MG63 (cell line): Measurements from ENCODE around the gene KIRREL3. TPM values are rescaled to one million over a fixed set of nuclear protein-coding genes. Genes with fewer than 3 reads are reported as not detected.

Experiments used
- DNase-seq: peaks from one replicate; pipeline ENCODE4 v3.0.0-alpha.2; 2020
- H3K27me3 ChIP-seq: fragments of 250-450 bp; sonication (Bioruptor Pico); 2 replicates; pipeline ENCODE4 v1.5.1; 2020; ENCODE audit warnings: mild to moderate bottlenecking, moderate library complexity
- H3K36me3 ChIP-seq: fragments of 250-450 bp; sonication (Bioruptor Pico); 2 replicates; pipeline ENCODE4 v1.5.1; 2020; ENCODE audit warnings: mild to moderate bottlenecking, moderate library complexity
- H3K4me3 ChIP-seq: fragments of 250-450 bp; sonication (Bioruptor Pico); 2 replicates; pipeline ENCODE4 v1.5.1; 2020; ENCODE audit warnings: mild to moderate bottlenecking, moderate library complexity
- H3K9me3 ChIP-seq: fragments of 250-450 bp; sonication (Bioruptor Pico); 2 replicates; pipeline ENCODE4 v1.5.1; 2020; ENCODE audit warnings: mild to moderate bottlenecking, moderate library complexity
- total RNA-seq: library from RNA; depleted of rRNA; stranded (reverse); fragments of >200 nt; shearing (Covaris generic); gene quantifications from 2 replicates; pipeline ENCODE4 v1.2.3, GENCODE V29; 2014; ENCODE audit warnings: low replicate concordance

The KIRREL3 gene
- total RNA-seq, 1 experiment from 2014 or later: 11.7 TPM

DNA sequence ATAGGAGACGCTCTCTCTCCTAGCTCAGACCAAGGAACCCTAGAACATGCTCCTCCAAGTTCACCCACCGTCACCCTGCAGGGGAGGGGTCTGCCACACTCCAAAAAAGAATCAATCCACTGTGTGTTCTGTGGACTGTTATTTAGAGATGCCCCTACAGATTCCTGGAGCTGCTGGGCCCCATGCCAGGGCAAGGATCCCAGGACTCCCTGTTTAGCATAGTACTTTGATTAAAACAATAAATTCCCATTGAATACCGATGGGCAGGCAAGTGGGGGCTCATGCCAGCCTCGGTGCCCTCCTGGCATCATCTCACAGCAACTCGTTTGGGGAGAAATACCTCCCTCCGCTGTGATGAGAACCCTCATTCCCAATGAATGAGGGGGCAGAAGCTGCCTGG, 397.6 kb downstream of the KIRREL3 start:
- DNase-seq: no peak
- no peaks in the 10 kb centered on the region for H3K27me3 ChIP-seq
- H3K4me3 ChIP-seq: no peak overlapping the region
- no peaks in the 10 kb centered on the region for H3K36me3 ChIP-seq
- H3K9me3 ChIP-seq: no peaks in the 10 kb centered on the region

DNA sequence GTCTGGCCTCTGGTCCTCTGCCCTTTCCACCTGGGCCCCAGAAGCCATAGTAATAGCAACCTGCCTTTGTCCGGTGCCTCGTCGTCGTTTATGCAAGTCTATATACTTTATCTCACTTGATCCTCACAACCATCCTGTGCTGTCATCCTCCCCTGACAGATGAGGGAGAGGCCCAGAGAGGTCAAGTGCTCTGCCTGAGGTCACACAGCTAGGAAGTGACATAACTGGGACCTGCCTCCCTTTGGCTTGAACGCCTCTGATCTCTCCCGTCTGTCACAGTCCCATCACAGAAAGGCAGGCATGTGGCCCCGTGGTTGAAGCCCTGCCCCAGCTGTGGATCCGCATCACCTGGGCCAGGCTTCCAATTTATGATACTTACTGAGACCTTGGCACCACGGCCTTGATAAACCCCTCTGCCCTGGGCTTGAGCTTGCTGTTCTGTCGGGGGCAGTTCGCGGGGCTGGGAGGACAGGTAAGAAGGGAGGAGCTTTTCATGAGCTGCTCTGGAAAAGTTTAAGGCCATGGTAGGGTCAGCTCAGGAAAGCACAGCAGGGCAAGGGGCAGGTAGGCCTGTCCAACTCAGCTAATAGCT, 398.1 kb downstream of the KIRREL3 start:
- DNase-seq: no peak
- no peaks in the 10 kb centered on the region for H3K27me3 ChIP-seq
- H3K9me3 ChIP-seq: no peaks in the 10 kb centered on the region
- H3K36me3 ChIP-seq: no peaks in the 10 kb centered on the region
- no peak overlapping the region for H3K4me3 ChIP-seq

DNA sequence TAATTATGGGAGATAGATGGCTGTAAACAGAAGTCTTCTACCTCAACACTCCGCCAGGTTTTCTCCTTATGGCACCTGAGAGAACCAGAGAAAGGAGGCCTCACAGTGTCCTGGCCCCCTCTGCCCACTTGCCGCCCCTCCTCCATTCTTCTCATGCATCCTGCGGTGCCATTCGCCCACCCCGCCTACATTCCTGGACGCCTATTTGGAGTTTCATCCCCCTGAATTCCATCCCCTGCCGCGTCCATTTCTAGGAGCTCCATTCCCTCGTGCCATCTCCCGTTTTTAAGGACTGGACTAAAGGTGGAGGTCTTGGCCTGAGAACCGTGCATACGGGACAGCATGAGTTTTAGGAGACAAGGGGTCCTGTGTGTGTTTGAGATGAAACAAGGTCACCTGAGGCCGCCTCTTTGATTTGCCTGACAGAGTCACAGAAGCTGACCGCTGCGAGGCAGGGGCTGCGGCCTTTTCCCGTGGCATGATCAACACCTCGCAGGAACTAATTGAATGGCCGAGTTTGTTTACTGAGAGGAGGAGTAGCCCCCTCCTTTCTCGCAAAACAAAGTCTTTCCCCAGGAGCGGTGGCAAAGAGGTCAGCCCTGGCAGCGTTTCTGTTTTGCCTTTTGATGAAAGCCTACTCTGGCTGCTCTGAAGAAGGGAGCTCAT, 398.9 kb downstream of the KIRREL3 start:
- H3K27me3 ChIP-seq: no peaks in the 10 kb centered on the region
- no peak for DNase-seq
- H3K4me3 ChIP-seq: no peak overlapping the region
- H3K9me3 ChIP-seq: no peaks in the 10 kb centered on the region
- no peaks in the 10 kb centered on the region for H3K36me3 ChIP-seq

DNA sequence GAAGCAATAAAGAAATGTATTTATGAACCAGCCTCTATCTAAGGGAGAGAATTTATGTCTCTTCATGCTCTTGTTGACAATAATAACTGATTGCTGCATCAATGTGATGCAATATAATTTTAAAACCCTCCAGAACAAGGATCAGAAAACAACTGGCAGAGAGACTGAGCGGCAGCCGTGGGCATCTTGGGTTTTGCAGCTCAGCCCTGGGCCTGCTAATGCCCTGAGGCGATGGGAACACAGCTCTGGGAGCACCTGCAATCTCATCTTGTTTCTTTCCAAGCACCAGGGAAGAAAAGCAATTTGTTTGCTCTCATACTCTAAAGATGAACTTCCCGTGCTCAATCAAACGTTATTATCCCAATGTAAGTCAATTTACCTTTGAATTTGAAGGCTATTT, 399.4 kb downstream of the KIRREL3 start:
- Histone ChIP-seq H3K36me3 (no peaks in the 10 kb centered on the region), H3K9me3 (no peaks in the 10 kb centered on the region), H3K27me3 (no peaks in the 10 kb centered on the region), H3K4me3 (no peak overlapping the region)
- DNase-seq: no peak

DNA sequence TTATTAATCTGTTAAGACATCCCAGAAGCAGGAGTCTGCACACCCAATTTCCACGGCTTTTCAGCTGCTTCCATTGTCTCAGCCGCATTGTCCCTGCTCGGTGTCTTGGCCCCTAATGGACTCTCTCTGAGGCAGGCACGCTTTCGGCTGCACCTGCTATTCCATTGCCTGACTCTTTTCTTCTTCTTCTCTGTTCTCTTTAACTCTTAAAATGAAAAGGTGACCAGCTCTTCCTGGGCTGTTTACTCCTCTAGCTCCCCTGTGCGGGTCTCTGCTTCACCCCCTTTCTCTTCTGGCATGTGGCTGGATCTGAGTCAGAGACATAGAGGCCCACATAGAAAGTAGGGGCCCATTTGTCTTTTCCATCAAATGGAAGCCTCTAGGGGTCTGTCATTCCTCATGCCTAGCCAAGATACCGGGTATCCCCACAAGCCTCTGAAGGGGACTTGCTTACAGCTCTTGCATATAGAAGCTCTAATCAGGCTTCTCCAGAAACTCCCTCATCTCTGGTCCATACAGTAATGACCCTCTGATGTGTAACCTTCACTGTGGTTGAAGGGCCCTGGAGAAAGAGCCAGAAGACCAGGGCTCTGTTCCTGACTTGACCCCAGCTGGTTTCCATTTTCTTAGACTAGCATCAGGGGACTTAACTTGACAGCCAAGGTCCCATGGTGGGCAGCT, 401.2 kb downstream of the KIRREL3 start:
- Histone ChIP-seq H3K27me3 (no peaks in the 10 kb centered on the region), H3K9me3 (no peaks in the 10 kb centered on the region), H3K4me3 (no peak overlapping the region), H3K36me3 (no peaks in the 10 kb centered on the region)
- DNase-seq: no peak

DNA sequence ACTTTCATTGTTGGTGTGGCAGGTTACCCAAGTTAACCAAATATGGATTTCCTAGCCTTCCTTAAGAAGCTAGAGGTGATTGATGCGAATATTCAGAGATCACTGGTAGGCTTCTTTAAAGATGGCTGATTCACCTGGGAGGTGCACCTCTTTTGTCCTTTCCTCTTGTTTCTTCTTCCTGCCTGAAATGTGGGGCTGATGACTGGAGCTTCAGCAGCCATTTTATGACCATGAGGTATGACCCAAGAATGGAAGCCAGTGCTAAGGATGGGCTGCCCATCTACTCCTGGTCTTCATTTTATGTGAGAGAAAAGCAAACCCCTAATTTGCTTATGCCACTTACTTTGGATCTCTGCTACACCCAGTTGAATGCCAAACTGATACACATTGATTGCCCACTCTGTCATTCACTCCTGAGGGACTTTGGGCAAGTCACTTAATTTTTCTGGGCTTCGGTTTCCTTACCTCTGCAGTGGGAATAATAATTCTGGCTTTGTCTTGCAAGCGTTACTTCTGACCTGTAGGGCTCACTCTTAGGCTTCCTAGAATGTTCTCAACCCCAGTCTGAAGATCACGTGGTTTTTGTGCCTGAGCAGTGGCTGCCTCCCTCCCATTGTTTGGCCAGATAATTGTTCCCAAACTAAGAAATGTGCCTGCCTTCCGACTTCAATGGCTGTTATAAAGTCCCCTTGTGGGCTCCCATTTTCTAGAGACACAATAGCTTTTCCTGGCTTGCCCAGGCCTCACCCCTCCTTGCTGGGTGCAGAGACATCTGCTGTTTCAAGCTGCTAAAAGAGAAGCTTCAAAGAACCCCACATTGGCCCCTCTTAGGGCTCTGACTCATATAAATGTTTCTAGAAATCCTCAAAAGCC, 402.0 kb downstream of the KIRREL3 start:
- H3K27me3 ChIP-seq: no peaks in the 10 kb centered on the region
- no peaks in the 10 kb centered on the region for H3K9me3 ChIP-seq
- H3K4me3 ChIP-seq: no peak overlapping the region
- H3K36me3 ChIP-seq: no peaks in the 10 kb centered on the region
- no peak for DNase-seq

DNA sequence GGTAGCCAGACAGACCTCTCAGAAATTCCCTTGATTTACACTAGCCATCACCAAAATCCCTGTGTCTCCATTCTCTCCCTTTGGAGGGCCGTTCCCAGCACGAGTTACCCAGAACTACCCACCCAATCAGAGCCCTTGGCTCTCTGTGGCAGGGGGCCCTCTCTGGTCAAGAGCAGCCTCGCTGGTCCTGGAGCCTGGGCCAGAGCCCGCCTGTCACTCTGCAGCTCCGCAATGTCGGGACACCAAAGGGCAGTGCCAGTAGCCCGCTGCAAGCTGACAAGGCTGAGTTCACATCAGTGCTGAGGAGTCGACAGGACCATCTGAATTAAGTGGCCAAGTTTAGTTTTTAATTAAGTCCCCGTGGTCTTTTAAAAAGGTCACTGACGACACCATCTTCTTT, 403.5 kb downstream of the KIRREL3 start:
- Histone ChIP-seq H3K4me3 (no peak overlapping the region), H3K36me3 (no peaks in the 10 kb centered on the region), H3K27me3 (no peaks in the 10 kb centered on the region), H3K9me3 (no peaks in the 10 kb centered on the region)
- no peak for DNase-seq

DNA sequence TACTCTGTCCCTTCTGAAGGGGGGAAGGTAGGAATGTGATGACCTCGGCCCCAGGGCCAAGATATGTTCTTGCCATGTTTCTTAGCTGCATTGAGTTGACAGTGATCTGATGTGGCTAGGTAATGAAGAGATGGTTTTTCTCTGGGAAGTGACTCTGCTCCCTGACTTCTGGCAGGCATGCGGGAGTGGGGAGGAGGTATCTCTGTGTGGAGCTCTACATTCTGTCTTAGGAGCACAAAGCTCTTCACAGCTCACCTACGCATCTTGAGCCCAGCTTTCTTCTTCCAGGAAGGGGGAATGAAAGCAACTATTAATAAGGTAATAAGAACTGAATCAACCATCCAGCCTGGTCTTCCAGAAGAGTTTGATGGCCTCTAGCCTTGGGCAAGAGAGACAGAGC, 404.1 kb downstream of the KIRREL3 start:
- no peak for DNase-seq
- H3K36me3 ChIP-seq: no peaks in the 10 kb centered on the region
- no peak overlapping the region for H3K4me3 ChIP-seq
- H3K27me3 ChIP-seq: no peaks in the 10 kb centered on the region
- H3K9me3 ChIP-seq: no peaks in the 10 kb centered on the region

DNA sequence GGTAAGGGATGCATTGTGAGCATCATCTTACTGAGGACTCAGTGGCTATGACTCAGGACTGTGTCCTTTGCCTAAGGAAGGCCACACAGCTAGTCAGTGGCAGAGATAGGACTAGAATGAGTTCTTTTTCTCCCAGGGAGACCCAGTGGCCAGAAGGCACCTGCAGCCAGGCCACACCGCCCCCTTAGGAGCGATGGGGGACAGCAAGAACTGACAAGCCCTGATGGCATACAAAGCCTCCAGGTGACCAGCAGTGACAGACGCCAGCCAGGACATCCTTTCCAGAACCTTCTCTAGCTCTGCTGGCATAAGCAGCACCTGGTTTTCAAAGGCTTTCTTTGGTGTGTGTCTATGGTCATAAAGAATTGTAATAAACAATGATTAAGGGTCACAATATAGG, 405.0 kb downstream of the KIRREL3 start:
- Histone ChIP-seq H3K4me3 (no peak overlapping the region), H3K36me3 (no peaks in the 10 kb centered on the region), H3K27me3 (no peaks in the 10 kb centered on the region), H3K9me3 (no peaks in the 10 kb centered on the region)
- DNase-seq: no peak

DNA sequence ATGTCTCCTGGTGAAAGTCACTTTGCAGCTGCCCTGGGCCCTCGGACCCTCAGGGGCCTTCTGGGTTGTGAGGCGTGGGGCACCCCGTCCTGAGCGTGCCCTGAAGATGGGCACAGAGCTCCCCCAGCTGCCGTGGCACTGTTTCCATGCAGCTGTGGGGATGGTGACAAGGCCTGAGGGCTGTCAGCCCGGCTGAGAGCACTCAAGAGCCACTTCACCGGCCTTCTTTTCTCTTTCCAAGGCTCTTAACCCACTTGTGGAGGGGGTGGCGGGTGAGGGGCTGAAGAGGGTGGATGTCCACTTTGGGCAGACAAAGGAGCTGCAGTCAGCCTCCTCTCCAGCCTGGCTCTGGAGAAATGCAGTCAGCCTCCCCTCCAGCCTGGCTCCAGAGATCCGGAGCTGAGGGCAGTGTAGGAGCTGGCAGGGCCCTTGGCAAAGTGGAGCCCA, 405.6 kb downstream of the KIRREL3 start:
- no peaks in the 10 kb centered on the region for H3K9me3 ChIP-seq
- no peak overlapping the region for H3K4me3 ChIP-seq
- no peaks in the 10 kb centered on the region for H3K36me3 ChIP-seq
- DNase-seq: no peak
- no peaks in the 10 kb centered on the region for H3K27me3 ChIP-seq

DNA sequence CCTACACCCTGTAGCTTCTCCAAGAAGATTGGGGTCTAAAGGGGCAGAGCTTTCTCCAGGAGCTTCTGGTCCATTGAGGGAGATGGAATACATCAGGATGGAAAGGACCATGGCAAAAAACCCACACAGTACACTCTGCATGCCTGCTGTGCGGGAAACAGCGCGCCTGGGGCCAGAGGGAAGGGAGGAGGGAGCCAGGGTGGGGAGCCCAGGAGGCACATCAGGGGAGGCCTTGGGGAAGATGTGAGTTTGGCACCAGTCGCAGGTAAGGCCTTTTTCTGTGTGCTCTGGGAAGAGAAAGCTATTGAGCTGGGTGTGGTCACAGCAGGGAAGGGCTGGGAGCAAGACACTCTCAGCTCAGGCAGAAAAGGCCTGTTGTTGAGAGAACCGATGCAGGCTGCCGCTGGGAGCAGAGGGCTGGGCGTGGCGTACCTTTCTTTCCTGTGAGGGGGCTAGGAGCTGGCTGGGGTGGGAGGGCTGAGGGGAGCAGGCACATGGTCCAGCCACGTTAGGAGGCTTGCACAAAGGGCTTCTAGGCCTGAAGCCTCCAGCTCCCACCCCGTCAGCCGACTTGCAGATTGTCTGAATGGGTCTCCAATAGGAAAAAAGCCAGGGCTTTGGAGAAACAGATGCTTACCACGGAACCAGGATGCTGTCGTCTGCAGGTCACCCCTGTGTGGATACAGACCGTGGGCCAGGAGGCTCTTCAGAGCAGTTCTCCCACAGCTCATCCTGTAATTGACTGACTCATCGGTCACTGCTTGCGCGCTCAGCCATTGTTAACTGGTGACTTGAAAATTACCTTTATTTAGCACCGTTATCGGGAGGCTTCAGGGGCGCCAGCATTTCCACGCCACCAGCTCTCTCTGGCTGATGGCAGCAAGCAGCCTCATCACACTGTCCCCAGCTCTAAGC, 407.8 kb downstream of the KIRREL3 start:
- H3K36me3 ChIP-seq: no peaks in the 10 kb centered on the region
- DNase-seq: no peak
- no peak overlapping the region for H3K4me3 ChIP-seq
- H3K27me3 ChIP-seq: no peaks in the 10 kb centered on the region
- H3K9me3 ChIP-seq: no peaks in the 10 kb centered on the region

DNA sequence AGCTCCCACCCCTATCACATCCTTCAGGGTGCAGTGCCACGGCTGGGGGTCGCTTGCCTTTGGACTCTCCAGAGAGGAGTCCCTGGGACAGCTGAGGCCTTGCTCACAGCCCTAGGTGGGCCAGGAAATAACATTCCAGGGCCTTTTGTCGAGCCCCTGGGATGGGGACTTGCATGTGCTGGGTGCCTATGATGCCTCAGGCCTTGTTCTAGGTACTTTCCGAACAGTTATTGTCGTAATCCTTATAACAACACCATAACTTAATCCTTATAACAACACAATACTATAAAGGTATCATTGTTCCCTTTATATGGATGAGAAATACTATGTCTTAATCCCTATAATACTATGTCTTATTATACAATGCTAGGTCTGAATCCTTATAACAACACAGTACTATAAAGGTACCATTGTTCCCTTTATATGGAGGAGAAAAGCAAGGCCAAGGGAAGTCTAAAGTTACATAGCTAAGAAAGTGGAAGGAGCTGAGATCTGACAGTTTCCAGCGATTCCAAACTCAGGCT, 408.5 kb downstream of the KIRREL3 start:
- DNase-seq: no peak
- no peaks in the 10 kb centered on the region for H3K27me3 ChIP-seq
- H3K36me3 ChIP-seq: no peaks in the 10 kb centered on the region
- H3K4me3 ChIP-seq: no peak overlapping the region
- H3K9me3 ChIP-seq: no peaks in the 10 kb centered on the region

DNA sequence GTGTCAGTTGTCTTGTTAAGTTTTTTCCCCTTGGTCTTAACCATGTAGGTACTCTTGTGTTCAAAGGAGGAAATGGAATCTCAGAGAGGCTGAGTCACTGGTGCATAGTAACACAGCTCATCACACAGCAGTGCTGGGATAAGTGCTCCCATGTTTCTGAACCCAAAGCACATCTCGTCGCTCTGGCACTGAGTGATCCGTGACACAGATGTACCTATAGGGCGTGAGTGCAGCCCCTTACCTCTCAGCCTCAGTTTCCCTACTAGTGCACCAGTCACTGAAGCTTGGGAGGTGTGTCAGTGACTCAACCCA, 411.1 kb downstream of the KIRREL3 start:
- no peak overlapping the region for H3K4me3 ChIP-seq
- no peaks in the 10 kb centered on the region for H3K27me3 ChIP-seq
- no peak for DNase-seq
- H3K36me3 ChIP-seq: no peaks in the 10 kb centered on the region
- H3K9me3 ChIP-seq: no peaks in the 10 kb centered on the region

DNA sequence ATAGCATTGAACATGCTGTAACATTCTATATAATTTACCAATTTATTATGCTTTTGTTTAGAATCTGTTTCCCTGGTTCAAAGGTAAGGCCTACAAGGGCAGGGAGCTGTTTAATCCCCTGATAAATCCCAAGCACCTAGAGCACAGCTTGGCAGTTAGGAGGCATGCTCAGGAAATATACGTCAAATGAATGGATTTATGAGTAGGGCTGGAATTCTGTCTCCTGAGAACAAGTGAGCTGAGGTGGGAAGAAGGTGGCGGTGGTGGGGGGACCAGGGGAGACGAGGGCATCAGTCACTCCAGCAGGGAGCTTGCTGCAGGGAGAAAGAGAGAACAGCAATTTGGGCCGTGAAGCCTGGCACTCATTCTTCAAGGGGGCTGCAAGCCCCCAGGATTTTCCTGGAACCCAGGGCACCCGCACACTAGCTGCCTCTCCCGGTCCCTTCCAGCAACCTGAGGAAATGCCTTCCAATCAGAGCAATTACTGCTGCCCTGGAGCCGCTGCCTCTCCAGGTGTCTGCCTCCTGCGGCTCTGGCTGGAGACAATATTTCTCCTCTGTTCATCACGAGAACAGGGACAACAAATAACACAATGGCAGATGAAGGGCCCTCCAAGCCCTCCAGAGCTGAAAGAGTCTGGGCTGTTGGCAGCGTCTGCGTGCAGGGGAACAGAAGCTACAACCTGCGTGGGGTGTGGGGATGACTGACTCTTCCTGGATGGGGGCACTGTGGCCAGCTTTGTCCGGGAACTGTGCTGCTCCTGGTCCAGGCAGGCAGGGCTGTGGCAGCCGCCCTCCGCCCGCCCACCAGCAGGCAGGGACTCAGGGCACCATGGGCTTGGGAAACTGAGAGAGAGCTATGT, 411.7 kb downstream of the KIRREL3 start:
- no peaks in the 10 kb centered on the region for H3K9me3 ChIP-seq
- no peak for DNase-seq
- no peaks in the 10 kb centered on the region for H3K27me3 ChIP-seq
- H3K36me3 ChIP-seq: no peaks in the 10 kb centered on the region
- no peak overlapping the region for H3K4me3 ChIP-seq

DNA sequence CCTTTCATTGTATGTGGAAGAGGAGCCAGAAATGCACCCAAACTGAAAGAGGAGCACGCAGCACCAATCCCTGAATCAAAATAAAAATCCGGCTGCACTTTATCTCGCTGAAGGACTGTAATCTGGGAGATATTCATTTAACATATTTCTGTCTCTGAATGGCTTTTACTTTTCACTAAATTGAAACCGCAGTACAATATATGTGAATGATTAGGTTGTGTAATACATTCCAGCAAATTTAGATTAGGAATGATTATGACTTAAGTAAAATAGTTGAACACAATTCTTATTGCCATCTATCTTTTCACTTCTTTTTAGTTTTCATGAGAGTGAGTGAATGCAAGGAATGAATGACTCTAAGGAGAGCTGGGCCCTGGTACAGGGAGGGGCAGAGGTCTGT, 413.0 kb downstream of the KIRREL3 start:
- Histone ChIP-seq H3K9me3 (no peaks in the 10 kb centered on the region), H3K36me3 (no peaks in the 10 kb centered on the region), H3K27me3 (no peaks in the 10 kb centered on the region), H3K4me3 (no peak overlapping the region)
- DNase-seq: no peak
